Esophagus muscularis mucosa (tissue), 3 donors: ENCODE measurements around the gene BRF1.

Source experiments
- CTCF ChIP-seq, 3 experiments: fragments of 200-600 bp in 2 of 3; fragments of 450-650 bp in 1 of 3; sonication (generic) in 2 of 3; IDR thresholded peaks; one replicate each; pipeline ENCODE4 v1.5.1; 2017 to 2019; ENCODE audit warnings: antibody characterized with exemption in 3 of 3, mild to moderate bottlenecking in 2 of 3, moderate library complexity in 1 of 3
- POLR2A ChIP-seq: fragments of 450-650 bp; IDR thresholded peaks from one replicate; pipeline ENCODE4 v1.6.1; 2017; ENCODE audit warnings: antibody characterized with exemption, moderate library complexity, mild to moderate bottlenecking, low read depth

- TF ChIP-seq CTCF (IDR thresholded peaks at IDR 0.05), result no peak
- TF ChIP-seq POLR2A, result no peak
Observed at GRCh38 chr14:105195051-105195450, 105.8 kb downstream of the BRF1 start.
